Measurements from ENCODE around the gene NLE1. TPM values are rescaled to one million over a fixed set of nuclear protein-coding genes. Genes with fewer than 3 reads are reported as not detected.

Gene NLE1
- polyA plus RNA-seq, 1 donor from 2014 or later, result 30.8 TPM

GRCh38 chr17:35147375-35147905 is 5.3 kb upstream of the NLE1 start, which contains the start of gene UNC45B:
UNC45B (plus strand) TSS chr17:35147817; CDS start chr17:35148264, 447 bp downstream.
- Histone ChIP-seq H4K20me1 (ENCODE audit: insufficient read depth) (no peaks in the 10 kb centered on the region), H3K9me2 (ENCODE audit: insufficient read depth, low read length) (no peaks in the 10 kb centered on the region), H3K27me3 (ENCODE audit: insufficient read depth, low read depth, low read length) (no peaks in the 10 kb centered on the region), H2AFZ (ENCODE audit: low read depth, low read length) (no peak within 1 kb of the TSS), H3K27ac (ENCODE audit: low read length) (no peak within 1 kb of the TSS), H3K9ac (ENCODE audit: low read length) (no peak within 1 kb of the TSS), H3K36me3 (ENCODE audit: insufficient read depth, low read length) (no peaks in the 10 kb centered on the region), H3K9me3 (ENCODE audit: low read length) (no peaks in the 10 kb centered on the region), H3K79me2 (replicated peaks; ENCODE audit: insufficient read depth, low read length) (no peaks in the 10 kb centered on the region), H3F3A (ENCODE audit: insufficient read depth, low read length, poor library complexity, severe bottlenecking) (no peaks in the 10 kb centered on the region), H3K4me2 (ENCODE audit: low read length) (no peak within 1 kb of the TSS), H3K4me3 (ENCODE audit: low read length) (no peak within 1 kb of the TSS)
- TF ChIP-seq TAF1 (IDR thresholded peaks at IDR 0.05; ENCODE audit: low read depth), result no peak
- no peak for TF ChIP-seq POLR2AphosphoS5 (IDR thresholded peaks at IDR 0.05)
- no peak for TF ChIP-seq CTCF (IDR thresholded peaks at IDR 0.05; ENCODE audit: poor library complexity, severe bottlenecking)
- no peak for TF ChIP-seq EZH2 (IDR thresholded peaks at IDR 0.05; ENCODE audit: borderline replicate concordance, insufficient read depth, low read length, poor library complexity, severe bottlenecking)
- no peak for TF ChIP-seq RAD21 (conservative IDR thresholded peaks at IDR 0.05)
- TF ChIP-seq SMC3 (conservative IDR thresholded peaks at IDR 0.05; ENCODE audit: poor library complexity), result no peak
- no peak for TF ChIP-seq REST (IDR thresholded peaks at IDR 0.05; ENCODE audit: borderline replicate concordance)
- TF ChIP-seq MXI1 (conservative IDR thresholded peaks at IDR 0.05; ENCODE audit: poor library complexity, severe bottlenecking), result no peak
- TF ChIP-seq EP300 (conservative IDR thresholded peaks at IDR 0.05; ENCODE audit: poor library complexity, severe bottlenecking), result no peak

DNA sequence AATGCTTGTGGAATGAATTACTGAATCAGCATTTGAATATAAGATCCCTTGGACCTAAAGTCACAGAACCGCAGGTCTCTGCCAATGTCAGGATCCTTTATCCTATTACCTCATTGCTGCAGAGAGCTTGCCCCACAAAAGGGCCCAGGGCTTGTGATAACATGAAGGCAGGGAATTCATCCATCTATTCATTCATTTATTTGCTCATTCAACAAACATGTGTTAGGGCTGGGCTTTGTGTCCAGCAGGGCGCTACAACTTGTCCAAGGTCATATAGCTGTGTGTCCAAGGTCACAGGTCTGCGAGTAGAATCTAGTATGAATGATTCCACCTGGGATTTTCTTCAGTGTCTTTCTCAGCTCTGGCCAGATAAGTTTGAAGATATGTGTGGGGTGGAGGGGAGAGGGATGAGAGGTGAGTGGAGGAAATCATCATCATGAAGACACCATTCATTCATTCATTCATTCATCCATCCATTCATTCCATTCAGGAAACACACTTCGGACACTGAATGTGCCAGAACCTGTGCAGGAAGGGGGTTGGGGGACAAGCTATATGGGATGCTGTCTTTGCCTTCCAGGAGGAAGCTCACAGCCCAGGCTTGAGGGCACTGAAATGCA is 4.2 kb upstream of the NLE1 start:
- Histone ChIP-seq H3K27ac (ENCODE audit: low read length) (no peak overlapping the region), H3K9ac (ENCODE audit: low read length) (no peak overlapping the region), H3K36me3 (ENCODE audit: insufficient read depth, low read length) (no peaks in the 10 kb centered on the region), H3K9me3 (ENCODE audit: low read length) (no peaks in the 10 kb centered on the region), H4K20me1 (ENCODE audit: insufficient read depth) (no peaks in the 10 kb centered on the region), H2AFZ (ENCODE audit: low read depth, low read length) (no peak overlapping the region), H3K27me3 (ENCODE audit: insufficient read depth, low read depth, low read length) (no peaks in the 10 kb centered on the region), H3K4me2 (ENCODE audit: low read length) (no peak overlapping the region), H3K4me3 (ENCODE audit: low read length) (no peak overlapping the region), H3F3A (ENCODE audit: insufficient read depth, low read length, poor library complexity, severe bottlenecking) (no peaks in the 10 kb centered on the region), H3K9me2 (ENCODE audit: insufficient read depth, low read length) (no peaks in the 10 kb centered on the region), H3K79me2 (replicated peaks; ENCODE audit: insufficient read depth, low read length) (peaks cover 5% of the 10 kb centered on the region)
- TF ChIP-seq MXI1 (conservative IDR thresholded peaks at IDR 0.05; ENCODE audit: poor library complexity, severe bottlenecking), result no peak
- TF ChIP-seq RAD21 (conservative IDR thresholded peaks at IDR 0.05), result no peak
- TF ChIP-seq POLR2AphosphoS5 (IDR thresholded peaks at IDR 0.05), result no peak
- TF ChIP-seq TAF1 (IDR thresholded peaks at IDR 0.05; ENCODE audit: low read depth), result no peak
- no peak for TF ChIP-seq EZH2 (IDR thresholded peaks at IDR 0.05; ENCODE audit: borderline replicate concordance, insufficient read depth, low read length, poor library complexity, severe bottlenecking)
- no peak for TF ChIP-seq REST (IDR thresholded peaks at IDR 0.05; ENCODE audit: borderline replicate concordance)
- no peak for TF ChIP-seq EP300 (conservative IDR thresholded peaks at IDR 0.05; ENCODE audit: poor library complexity, severe bottlenecking)
- TF ChIP-seq SMC3 (conservative IDR thresholded peaks at IDR 0.05; ENCODE audit: poor library complexity), result no peak

All from neural cell (in vitro differentiated cells).